ENCODE data around the gene MYO5A.

GRCh38 chr15:52423852-52424251 lies 104.8 kb downstream of the MYO5A start:
- TF ChIP-seq CTCF (IDR thresholded peaks at IDR 0.05) (no peak), SIN3A (IDR thresholded peaks at IDR 0.05; ENCODE audit: borderline replicate concordance, insufficient read depth, low read depth, low read length) (no peak), REST (IDR thresholded peaks at IDR 0.05; ENCODE audit: insufficient read depth in 1 of 2, low read depth in 2 of 2, low read length in 1 of 2) (no peak), TCF7L2 (IDR thresholded peaks at IDR 0.05; ENCODE audit: low read depth, low read length) (no peak), POLR2AphosphoS5 (IDR thresholded peaks at IDR 0.05; ENCODE audit: low read depth, low read length) (no peak)
